Adrenal gland (tissue), 12 donors: Measurements from ENCODE around the gene RPH3AL. TPM values are rescaled to one million over a fixed set of nuclear protein-coding genes. Genes with fewer than 3 reads are reported as not detected.
A peak's percentile ranks its signal among the peaks of the same experiment; 100 is the strongest.
"Not testable (repeated sequence)": the region's sequence is repeated elsewhere in the genome, so short reads cannot be mapped to it uniquely, and the experiment has no call there.

Experiments
- DNase-seq, 7 donors: peaks; one replicate each; pipeline ENCODE4 v3.0.0-alpha.2; 2019 to 2020
- H3K27ac ChIP-seq, 5 donors: fragments of 200-600 bp; sonication (generic) in 4 of 5; 1 replicate in 3 of 5; 2 replicates in 2 of 5; pipeline versions ENCODE4 v1.5.1 to v1.8.0; 2016 to 2020; ENCODE audit warnings: mild to moderate bottlenecking in 1 of 5
- H3K27me3 ChIP-seq: fragments of 200-600 bp; 2 replicates; pipeline ENCODE4 v1.8.0; 2021
- H3K36me3 ChIP-seq, 2 donors: fragments of 200-600 bp; replicated peaks in 1 of 2; 1 replicate in 1 of 2; 2 replicates in 1 of 2; pipeline versions ENCODE4 v1.5.1 to v1.8.0; 2018 to 2022
- H3K4me1 ChIP-seq, 2 donors: fragments of 200-600 bp; replicated peaks in 1 of 2; 1 replicate in 1 of 2; 2 replicates in 1 of 2; pipeline versions ENCODE4 v1.5.1 to v1.8.0; 2018 to 2021
- H3K4me3 ChIP-seq, 4 donors: fragments of 200-600 bp; sonication (generic) in 3 of 4; one replicate each; pipeline ENCODE4 v1.5.1; 2016 to 2018
- H3K9me3 ChIP-seq, 3 donors: fragments of 200-600 bp; sonication (generic) in 1 of 3; replicated peaks in 1 of 3; 1 replicate in 2 of 3; 2 replicates in 1 of 3; pipeline versions ENCODE4 v1.5.1 to v1.8.0; 2016 to 2021
- POLR2A ChIP-seq, 2 donors: fragments of 450-650 bp; IDR thresholded peaks; one replicate each; pipeline ENCODE4 v1.6.1; 2017; ENCODE audit warnings: antibody characterized with exemption in 2 of 2, mild to moderate bottlenecking in 2 of 2, moderate library complexity in 1 of 2
- WGBS, 4 donors: extraction: QIAGEN DNeasy Blood & Tissue Kit in 2 of 4; methylation state at CpG; one replicate each; pipeline versions ENCODE4 v1.1.5 to v1.1.7; 2013 to 2017; 5-methylcytosine and 5-hydroxymethylcytosine counted together
- intact Hi-C, 2 donors: fragments of 100-400 bp; cut with DNase I; formaldehyde crosslinking; loops; one replicate each; pipeline versions ENCODE4 v1.14.1 to v1.15.0; 2022 to 2023
- polyA plus RNA-seq, 3 donors: library from polyadenylated mRNA; stranded (reverse); fragments of 200-250 nt in 2 of 3; fragments of 350-450 nt in 1 of 3; fragmentation: Illumina TruSeq in 1 of 3; extraction: RNeasy Lipid Tissue Mini Kit (QIAGEN cat#74804) in 1 of 3; gene quantifications; one replicate each; pipeline ENCODE4 v1.2.3, GENCODE V29; 2013 to 2014
- total RNA-seq, 9 donors: library from RNA; depleted of rRNA in 4 of 9; stranded (reverse); fragments of >200 nt in 4 of 9; fragments of 120-200 nt in 1 of 9; fragmentation: NEBNext Ultra II Directional in 1 of 9; extraction: Animal tissue kit (Norgen Biotek cat#: 25700) in 1 of 9; gene quantifications; one replicate each; pipeline versions ENCODE4 v1.1.0 to v1.2.4, GENCODE V29; 2013 to 2023
- TF ChIP-seq, protein P1 (sequence below), 6 experiments: fragments of 450-650 bp in 4 of 6; fragments of 200-600 bp in 2 of 6; sonication (generic) in 1 of 6; IDR thresholded peaks; 1 replicate in 5 of 6; 2 replicates in 1 of 6; pipeline versions ENCODE4 v1.5.1 to v1.8.0; 2016 to 2021; ENCODE audit warnings: antibody characterized with exemption in 6 of 6, mild to moderate bottlenecking in 2 of 6, moderate library complexity in 1 of 6
- donor health status: healthy with polysubstance abuse.
- donor health status: Bipolar disorder and iron deficiency.
- donor health status: DM: yes; HTN: yes; CAD: no.
- donor health status: DM: no; HTN: no; CAD: no.
- donor health status: DM: no; HTN: no; CAD: no.
- donor health status: DM: yes; HTN: yes; CAD: no.

Gene RPH3AL
- total and polyA plus RNA-seq, 12 donors = 7.7 to 79.2 (median 33.7) TPM

DNA sequence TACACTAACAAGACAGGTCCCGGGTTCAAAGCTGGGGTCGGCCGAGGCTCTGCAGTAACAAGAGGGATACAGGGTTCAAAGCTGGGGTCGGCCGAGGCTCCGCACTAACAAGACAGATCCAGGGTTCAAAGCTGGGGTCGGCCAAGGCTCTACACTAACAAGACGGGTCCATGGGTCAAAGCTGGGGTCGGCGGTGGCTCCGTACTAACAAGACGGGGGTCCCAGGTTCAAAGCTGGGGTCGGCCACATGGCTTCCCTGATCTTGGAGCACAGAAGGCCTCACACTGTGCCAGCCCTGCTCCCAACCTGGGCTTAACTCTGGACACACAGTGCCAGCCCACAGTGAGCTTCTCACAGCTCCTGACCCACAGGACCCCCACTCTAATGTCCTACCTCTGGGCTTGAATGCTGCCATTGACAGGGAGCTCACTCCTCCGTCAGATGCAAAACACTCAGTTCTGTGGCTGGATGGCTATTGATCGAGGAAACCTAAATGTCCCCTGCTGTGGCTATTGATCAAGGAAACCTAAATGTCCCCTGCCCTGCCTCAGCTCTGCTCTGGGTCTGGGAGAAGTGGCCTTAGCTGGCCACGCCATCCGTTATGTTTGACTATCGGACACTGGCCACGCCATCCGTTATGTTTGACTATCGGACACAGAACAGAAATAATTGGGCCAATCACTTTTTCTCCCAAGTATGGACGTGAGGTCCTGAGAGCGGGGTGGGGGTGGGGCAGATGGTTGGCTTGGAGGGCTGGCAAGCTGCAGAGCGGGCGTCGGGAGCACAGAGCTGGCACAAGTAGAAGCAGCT, 116.6 kb downstream of the RPH3AL start:
- 93 to 98% (median 97%) methylated on average over 16 to 26 of the region's 26 CpGs for WGBS, 4 donors
- no peak overlapping the region for H3K4me3 ChIP-seq
- no peaks in the 10 kb centered on the region for H3K9me3 ChIP-seq
- no peaks in the 10 kb centered on the region for H3K27me3 ChIP-seq
- peak in 5 of 7 donors; percentile 1 to 12 (median 7) for DNase-seq
- H3K4me1 ChIP-seq = peaks cover 0 to 5% of the 10 kb centered on the region in 2 donors
- no peak overlapping the region for H3K27ac ChIP-seq
- H3K36me3 ChIP-seq = no peaks in the 10 kb centered on the region
- TF ChIP-seq, protein P1, sequence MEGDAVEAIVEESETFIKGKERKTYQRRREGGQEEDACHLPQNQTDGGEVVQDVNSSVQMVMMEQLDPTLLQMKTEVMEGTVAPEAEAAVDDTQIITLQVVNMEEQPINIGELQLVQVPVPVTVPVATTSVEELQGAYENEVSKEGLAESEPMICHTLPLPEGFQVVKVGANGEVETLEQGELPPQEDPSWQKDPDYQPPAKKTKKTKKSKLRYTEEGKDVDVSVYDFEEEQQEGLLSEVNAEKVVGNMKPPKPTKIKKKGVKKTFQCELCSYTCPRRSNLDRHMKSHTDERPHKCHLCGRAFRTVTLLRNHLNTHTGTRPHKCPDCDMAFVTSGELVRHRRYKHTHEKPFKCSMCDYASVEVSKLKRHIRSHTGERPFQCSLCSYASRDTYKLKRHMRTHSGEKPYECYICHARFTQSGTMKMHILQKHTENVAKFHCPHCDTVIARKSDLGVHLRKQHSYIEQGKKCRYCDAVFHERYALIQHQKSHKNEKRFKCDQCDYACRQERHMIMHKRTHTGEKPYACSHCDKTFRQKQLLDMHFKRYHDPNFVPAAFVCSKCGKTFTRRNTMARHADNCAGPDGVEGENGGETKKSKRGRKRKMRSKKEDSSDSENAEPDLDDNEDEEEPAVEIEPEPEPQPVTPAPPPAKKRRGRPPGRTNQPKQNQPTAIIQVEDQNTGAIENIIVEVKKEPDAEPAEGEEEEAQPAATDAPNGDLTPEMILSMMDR (IDR thresholded peaks at IDR 0.05) = no peak
- no peak for TF ChIP-seq POLR2A (IDR thresholded peaks at IDR 0.05)
- intact Hi-C loops = no loop called here

DNA sequence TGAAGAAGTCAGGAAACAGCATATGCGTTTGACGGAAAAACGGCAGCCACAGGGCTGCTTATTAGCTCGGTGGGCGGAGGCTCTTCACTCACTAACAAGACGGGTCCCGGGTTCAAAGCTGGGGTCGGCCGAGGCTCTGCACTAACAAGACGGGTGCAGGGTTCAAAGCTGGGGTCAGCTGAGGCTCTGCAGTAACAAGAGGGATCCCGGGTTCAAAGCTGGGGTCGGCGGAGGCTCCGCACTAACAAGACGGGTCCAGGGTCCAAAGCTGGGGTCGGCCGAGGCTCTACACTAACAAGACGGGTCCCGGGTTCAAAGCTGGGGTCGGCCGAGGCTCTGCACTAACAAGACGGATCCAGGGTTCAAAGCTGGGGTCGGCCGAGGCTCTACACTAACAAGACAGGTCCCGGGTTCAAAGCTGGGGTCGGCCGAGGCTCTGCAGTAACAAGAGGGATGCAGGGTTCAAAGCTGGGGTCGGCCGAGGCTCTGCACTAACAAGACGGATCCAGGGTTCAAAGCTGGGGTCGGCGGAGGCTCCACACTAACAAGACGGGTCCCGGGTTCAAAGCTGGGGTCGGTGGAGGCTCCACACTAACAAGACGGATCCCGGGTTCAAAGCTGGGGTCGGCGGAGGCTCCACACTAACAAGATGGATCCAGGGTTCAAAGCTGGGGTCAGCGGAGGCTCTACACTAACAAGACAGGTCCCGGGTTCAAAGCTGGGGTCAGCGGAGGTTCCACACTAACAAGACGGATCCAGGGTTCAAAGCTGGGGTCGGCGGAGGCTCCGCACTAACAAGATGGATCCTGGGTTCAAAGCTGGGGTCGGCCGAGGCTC, 117.4 kb downstream of the RPH3AL start:
- intact Hi-C loops, H3K4me3 ChIP-seq, H3K4me1 ChIP-seq, H3K36me3 ChIP-seq, H3K27me3 ChIP-seq, H3K9me3 ChIP-seq: not testable (repeated sequence)
- 86 to 91% (median 89%) methylated on average over 42 to 48 of the region's 48 CpGs for WGBS, 4 donors
- peak in 5 of 7 donors; percentile 1 to 14 (median 11) for DNase-seq
- H3K27ac ChIP-seq = peak overlapping the region in 1 of 5 donors; percentile 80

DNA sequence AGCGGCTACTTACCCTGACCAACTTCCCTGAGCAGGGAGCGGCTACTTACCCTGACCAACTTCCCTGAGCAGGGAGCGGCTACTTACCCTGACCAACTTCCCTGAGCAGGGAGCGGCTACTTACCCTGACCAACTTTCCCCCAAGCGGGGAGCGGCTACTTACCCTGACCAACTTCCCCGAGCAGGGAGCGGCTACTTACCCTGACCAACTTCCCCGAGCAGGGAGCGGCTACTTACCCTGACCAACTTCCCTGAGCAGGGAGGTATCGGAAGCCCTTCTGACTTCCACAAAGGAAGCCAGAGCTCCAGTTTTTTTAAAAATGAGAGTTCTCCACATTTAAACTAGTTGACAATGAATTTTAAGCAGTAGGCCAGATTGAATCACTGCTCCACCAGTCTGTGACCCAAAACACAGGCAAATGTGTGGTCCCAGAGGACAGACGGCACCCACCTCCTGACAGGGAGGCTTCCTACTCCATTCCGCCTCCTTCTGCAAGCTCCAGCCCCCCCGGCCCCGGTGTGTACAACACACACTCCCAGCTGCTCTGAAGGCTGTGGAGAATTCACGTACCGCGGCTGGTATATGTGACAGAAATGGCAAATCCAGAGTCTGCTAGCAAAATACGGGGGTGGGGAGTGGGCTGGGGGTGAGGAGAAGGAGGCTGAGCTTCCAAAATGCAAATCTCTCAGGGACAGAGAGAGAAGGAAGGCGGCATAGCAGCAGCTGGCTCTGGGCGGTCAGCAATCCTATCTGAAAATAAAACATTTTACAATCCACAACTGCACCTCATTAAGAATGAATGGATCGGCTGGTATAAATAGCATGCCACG, 118.2 kb downstream of the RPH3AL start:
- H3K4me1 ChIP-seq, H3K4me3 ChIP-seq, H3K27me3 ChIP-seq, H3K9me3 ChIP-seq, intact Hi-C loops, H3K36me3 ChIP-seq: not testable (repeated sequence)
- 67 to 72% (median 69%) methylated on average over 12 to 21 of the region's 23 CpGs for whole genome bisulfite sequencing, 4 donors
- DNase-seq = peak in 4 of 7 donors; percentile 7 to 21 (median 16)
- peak overlapping the region in 3 of 5 donors; percentile 47 to 80 (median 58) for H3K27ac ChIP-seq

DNA sequence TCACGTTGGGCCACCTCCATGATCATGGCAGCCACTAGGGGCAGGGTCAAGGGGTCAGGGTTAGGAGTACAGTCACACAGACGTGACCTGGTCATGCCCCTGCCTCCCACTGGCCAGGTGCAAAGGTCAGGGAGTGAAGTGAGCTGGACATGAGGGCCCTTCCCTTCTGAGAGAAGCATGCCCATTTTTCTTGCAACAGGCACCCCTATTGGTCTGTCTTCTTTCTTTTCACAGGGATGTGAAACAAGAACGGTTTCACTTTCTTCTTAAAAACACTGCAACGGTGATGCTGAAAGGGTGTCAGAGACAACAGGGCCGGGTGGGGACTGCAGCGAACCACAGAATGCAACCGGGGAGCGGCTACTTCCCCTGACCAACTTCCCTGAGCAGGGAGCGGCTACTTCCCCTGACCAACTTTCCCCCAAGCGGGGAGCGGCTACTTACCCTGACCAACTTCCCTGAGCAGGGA, 119.1 kb downstream of the RPH3AL start:
- 60 to 68% (median 63%) methylated on average over 7 to 11 of the region's 11 CpGs for WGBS, 4 donors
- Histone ChIP-seq H3K4me1 (peaks cover 0 to 5% of the 10 kb centered on the region in 2 donors), H3K9me3 (no peaks in the 10 kb centered on the region), H3K4me3 (no peak overlapping the region), H3K27ac (peak overlapping the region in 3 of 5 donors; percentile 56 to 80 (median 61)), H3K27me3 (no peaks in the 10 kb centered on the region), H3K36me3 (no peaks in the 10 kb centered on the region)
- no peak for TF ChIP-seq POLR2A (IDR thresholded peaks at IDR 0.05)
- TF ChIP-seq, protein P1 (IDR thresholded peaks at IDR 0.05) = no peak
- peak in 3 of 7 donors; percentile 9 to 41 (median 29) for DNase-seq
- intact Hi-C loops = no loop called here
